DOHH2 (cell line): ENCODE results near the gene MED25.

ENCODE experiments used
- H3F3A ChIP-seq: fragments of 200-600 bp; sonication (generic), shearing (Covaris generic); 2 replicates; pipeline ENCODE4 v1.6.0; 2016; ENCODE audit warnings: antibody characterized with exemption, mild to moderate bottlenecking; ENCODE audit not compliant: control insufficient read depth, insufficient read depth
- H3K27ac ChIP-seq: fragments of 200-600 bp; sonication (generic); 2 replicates; pipeline ENCODE4 v1.5.1; 2014; ENCODE audit warnings: low read depth, mild to moderate bottlenecking, low read length, moderate library complexity
- H3K27me3 ChIP-seq: fragments of 200-600 bp; sonication (generic); 2 replicates; pipeline ENCODE4 v1.6.1; 2014; ENCODE audit warnings: mild to moderate bottlenecking, low read length, mixed read lengths; ENCODE audit not compliant: control insufficient read depth
- H3K36me3 ChIP-seq: fragments of 200-600 bp; sonication (generic); 2 replicates; pipeline ENCODE4 v1.6.1; 2014; ENCODE audit warnings: mild to moderate bottlenecking, low read length, moderate library complexity, mixed read lengths; ENCODE audit not compliant: control insufficient read depth
- H3K4me1 ChIP-seq: fragments of 200-600 bp; sonication (generic); 2 replicates; pipeline ENCODE4 v1.6.1; 2014; ENCODE audit warnings: mild to moderate bottlenecking, low read length, mixed read lengths; ENCODE audit not compliant: control insufficient read depth
- H3K4me2 ChIP-seq: fragments of 200-600 bp; sonication (generic); 2 replicates; pipeline ENCODE4 v1.6.0; 2014; ENCODE audit warnings: mild to moderate bottlenecking, low read length, moderate library complexity
- H3K4me3 ChIP-seq: fragments of 200-600 bp; sonication (generic); 2 replicates; pipeline ENCODE4 v1.5.1; 2014; ENCODE audit warnings: mild to moderate bottlenecking, low read length, mixed read lengths
- H3K79me2 ChIP-seq: fragments of 200-600 bp; sonication (generic); 2 replicates; pipeline ENCODE4 v1.6.1; 2014; ENCODE audit warnings: mild to moderate bottlenecking, low read length, mixed read lengths; ENCODE audit not compliant: control insufficient read depth
- H3K9me2 ChIP-seq: fragments of 200-600 bp; sonication (generic); replicated peaks from 2 replicates; pipeline ENCODE4 v1.6.1; 2014; ENCODE audit warnings: mild to moderate bottlenecking, low read length, mixed read lengths; ENCODE audit not compliant: control insufficient read depth
- H3K9me3 ChIP-seq: fragments of 200-600 bp; sonication (generic); 2 replicates; pipeline ENCODE4 v1.6.1; 2014; ENCODE audit warnings: antibody characterized with exemption, low read length, mixed read lengths; ENCODE audit not compliant: control insufficient read depth, insufficient read depth
- H4K20me1 ChIP-seq: fragments of 200-600 bp; sonication (generic); 2 replicates; pipeline ENCODE4 v1.6.0; 2014; ENCODE audit warnings: low read depth, mild to moderate bottlenecking, antibody characterized with exemption, low read length, moderate library complexity; ENCODE audit not compliant: control insufficient read depth, insufficient read depth
- EZH2phosphoT487 ChIP-seq: fragments of 200-600 bp; sonication (generic); IDR thresholded peaks from 2 replicates; pipeline ENCODE4 v1.6.1; 2017; ENCODE audit warnings: borderline replicate concordance, mild to moderate bottlenecking, antibody characterized with exemption, low read length, moderate library complexity, mixed read lengths
- TF ChIP-seq, protein P1 (sequence below): fragments of 200-600 bp; sonication (generic); IDR thresholded peaks from one replicate; pipeline ENCODE4 v1.5.1; 2014; ENCODE audit warnings: antibody characterized with exemption, mild to moderate bottlenecking, low read depth, low read length; ENCODE audit not compliant: poor library complexity, severe bottlenecking

MED25 gene

DNA sequence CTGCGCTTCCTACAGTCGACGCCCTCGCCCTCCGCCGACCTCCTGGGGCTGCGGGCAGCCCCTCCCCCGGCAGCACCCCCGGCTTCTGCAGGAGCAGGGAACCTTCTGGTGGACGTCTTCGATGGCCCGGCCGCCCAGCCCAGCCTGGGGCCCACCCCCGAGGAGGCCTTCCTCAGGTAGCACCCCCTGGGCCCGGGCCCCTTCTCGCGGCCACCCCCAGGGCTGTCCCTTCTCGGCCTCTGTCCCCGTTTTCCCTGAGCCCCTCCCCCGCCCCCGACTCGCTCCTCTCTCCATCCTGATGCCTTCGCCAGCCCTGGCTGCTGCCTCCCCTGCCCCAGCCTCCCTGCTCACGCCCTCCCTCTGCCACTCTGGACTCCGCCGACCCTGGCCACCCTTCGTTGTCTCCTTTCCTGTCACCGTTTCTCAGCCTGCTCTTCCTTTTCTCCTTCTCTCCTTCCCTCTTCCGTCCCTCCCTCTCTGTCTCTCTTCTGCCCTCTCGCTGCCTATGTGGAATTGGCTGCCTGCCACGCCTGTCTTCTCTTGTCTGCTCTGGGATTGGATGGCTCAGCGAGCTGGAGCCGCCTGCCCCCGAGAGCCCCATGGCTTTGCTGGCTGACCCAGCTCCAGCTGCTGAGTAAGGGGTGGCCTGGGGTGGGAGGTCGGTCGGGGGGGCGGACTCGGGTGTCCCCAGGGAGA lies 16.0 kb upstream of the MED25 start:
- no peak overlapping the region for H3K27ac ChIP-seq
- H3K4me2 ChIP-seq: no peak overlapping the region
- no peak overlapping the region for H3K4me3 ChIP-seq
- peaks cover 2% of the 10 kb centered on the region; the same call in 1 of the 2 replicates for H3K4me1 ChIP-seq
- H3K36me3 ChIP-seq: peaks cover 49% of the 10 kb centered on the region
- H3F3A ChIP-seq: no peaks in the 10 kb centered on the region
- H4K20me1 ChIP-seq: no peaks in the 10 kb centered on the region
- no peaks in the 10 kb centered on the region for H3K27me3 ChIP-seq
- no peaks in the 10 kb centered on the region for H3K9me3 ChIP-seq
- TF ChIP-seq EZH2phosphoT487: no peak
- TF ChIP-seq, protein P1, sequence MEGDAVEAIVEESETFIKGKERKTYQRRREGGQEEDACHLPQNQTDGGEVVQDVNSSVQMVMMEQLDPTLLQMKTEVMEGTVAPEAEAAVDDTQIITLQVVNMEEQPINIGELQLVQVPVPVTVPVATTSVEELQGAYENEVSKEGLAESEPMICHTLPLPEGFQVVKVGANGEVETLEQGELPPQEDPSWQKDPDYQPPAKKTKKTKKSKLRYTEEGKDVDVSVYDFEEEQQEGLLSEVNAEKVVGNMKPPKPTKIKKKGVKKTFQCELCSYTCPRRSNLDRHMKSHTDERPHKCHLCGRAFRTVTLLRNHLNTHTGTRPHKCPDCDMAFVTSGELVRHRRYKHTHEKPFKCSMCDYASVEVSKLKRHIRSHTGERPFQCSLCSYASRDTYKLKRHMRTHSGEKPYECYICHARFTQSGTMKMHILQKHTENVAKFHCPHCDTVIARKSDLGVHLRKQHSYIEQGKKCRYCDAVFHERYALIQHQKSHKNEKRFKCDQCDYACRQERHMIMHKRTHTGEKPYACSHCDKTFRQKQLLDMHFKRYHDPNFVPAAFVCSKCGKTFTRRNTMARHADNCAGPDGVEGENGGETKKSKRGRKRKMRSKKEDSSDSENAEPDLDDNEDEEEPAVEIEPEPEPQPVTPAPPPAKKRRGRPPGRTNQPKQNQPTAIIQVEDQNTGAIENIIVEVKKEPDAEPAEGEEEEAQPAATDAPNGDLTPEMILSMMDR: no peak
- no peaks in the 10 kb centered on the region for H3K79me2 ChIP-seq
- H3K9me2 ChIP-seq: no peaks in the 10 kb centered on the region

DNA sequence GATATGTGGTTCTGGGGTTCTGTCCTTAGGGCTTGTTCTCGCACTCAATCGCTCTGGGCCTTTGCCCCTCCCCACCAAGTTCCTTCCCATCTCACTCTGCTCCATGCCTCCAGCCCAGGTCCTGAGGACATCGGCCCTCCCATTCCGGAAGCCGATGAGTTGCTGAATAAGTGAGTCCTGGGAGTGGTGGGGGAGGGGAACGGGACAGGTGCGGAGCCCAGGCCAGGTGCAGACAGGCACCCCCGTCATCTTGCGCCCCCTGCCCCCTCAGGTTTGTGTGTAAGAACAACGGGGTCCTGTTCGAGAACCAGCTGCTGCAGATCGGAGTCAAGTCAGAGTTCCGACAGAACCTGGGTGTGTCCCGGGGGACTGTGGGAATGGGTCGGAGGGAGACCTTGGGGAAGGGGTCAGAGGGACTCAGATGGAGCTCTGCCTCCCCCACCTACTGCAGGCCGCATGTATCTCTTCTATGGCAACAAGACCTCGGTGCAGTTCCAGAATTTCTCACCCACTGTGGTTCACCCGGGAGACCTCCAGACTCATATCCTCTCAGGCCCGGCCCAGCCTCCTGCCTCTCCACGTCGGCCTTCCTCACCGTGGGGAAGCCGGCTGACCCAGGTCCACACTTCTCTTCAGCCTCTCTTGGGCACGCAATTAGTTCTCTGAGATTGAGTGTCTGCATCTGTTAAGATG lies 15.1 kb upstream of the MED25 start:
- TF ChIP-seq, protein P1: no peak
- TF ChIP-seq EZH2phosphoT487: no peak
- no peaks in the 10 kb centered on the region for H3F3A ChIP-seq
- no peak overlapping the region for H3K4me2 ChIP-seq
- H3K79me2 ChIP-seq: no peaks in the 10 kb centered on the region
- H3K9me2 ChIP-seq: no peaks in the 10 kb centered on the region
- peaks cover 7% of the 10 kb centered on the region; the same call in 1 of the 2 replicates for H3K4me1 ChIP-seq
- no peak overlapping the region for H3K4me3 ChIP-seq
- H3K27ac ChIP-seq: no peak overlapping the region
- H4K20me1 ChIP-seq: no peaks in the 10 kb centered on the region
- H3K27me3 ChIP-seq: no peaks in the 10 kb centered on the region
- no peaks in the 10 kb centered on the region for H3K9me3 ChIP-seq
- peaks cover 54% of the 10 kb centered on the region for H3K36me3 ChIP-seq

DNA sequence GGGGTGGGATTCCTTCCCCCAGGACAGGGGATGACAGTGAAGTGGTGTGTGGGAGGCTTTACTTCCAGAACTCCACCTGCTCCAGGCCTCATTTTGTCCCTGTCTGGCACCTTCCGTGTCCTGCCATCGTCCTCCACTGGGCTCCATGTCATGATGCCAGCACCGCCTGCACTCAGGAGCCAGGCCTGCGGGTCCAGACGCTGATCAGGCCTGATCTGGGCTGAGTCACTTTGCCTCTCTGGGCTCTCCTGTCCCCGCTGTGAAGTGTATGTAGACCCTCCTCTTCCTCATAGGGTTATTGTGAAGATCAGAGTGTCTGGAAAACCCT lies 14.6 kb upstream of the MED25 start:
- TF ChIP-seq, protein P1: no peak
- TF ChIP-seq EZH2phosphoT487: no peak
- Histone ChIP-seq H4K20me1 (peaks cover 4% of the 10 kb centered on the region), H3K79me2 (no peaks in the 10 kb centered on the region), H3K36me3 (peaks cover 59% of the 10 kb centered on the region), H3K27me3 (no peaks in the 10 kb centered on the region), H3K4me1 (peaks cover 11% of the 10 kb centered on the region), H3K27ac (no peak overlapping the region), H3K4me3 (no peak overlapping the region), H3F3A (no peaks in the 10 kb centered on the region), H3K4me2 (no peak overlapping the region), H3K9me2 (no peaks in the 10 kb centered on the region), H3K9me3 (no peaks in the 10 kb centered on the region)
